Heart right ventricle (tissue), 16 donors: Measurements from ENCODE around the gene CD300LG. TPM values are rescaled to one million over a fixed set of nuclear protein-coding genes. Genes with fewer than 3 reads are reported as not detected.
A peak's percentile ranks its signal among the peaks of the same experiment; 100 is the strongest.

Source experiments
- ATAC-seq, 8 donors: fragments of 200-7000 bp; cut with Tn5 transposase; one replicate each; pipeline ENCODE4 v1.9.1; 2020; ENCODE audit warnings: mild to moderate bottlenecking in 8 of 8, moderate library complexity in 8 of 8, moderate number of reproducible peaks in 1 of 8
- DNase-seq, 2 donors: peaks; one replicate each; pipeline ENCODE4 v3.0.0-alpha.2; 2020
- H3K27ac ChIP-seq, 10 donors: fragments of 200-600 bp; sonication (generic) in 2 of 10; one replicate each; pipeline versions ENCODE4 v1.5.0 to v1.8.0; 2020 to 2022; ENCODE audit warnings: mild to moderate bottlenecking in 3 of 10
- H3K27me3 ChIP-seq, 7 donors: fragments of 200-600 bp; one replicate each; pipeline ENCODE4 v1.8.0; 2021 to 2022; ENCODE audit warnings: mild to moderate bottlenecking in 2 of 7
- H3K36me3 ChIP-seq, 9 donors: fragments of 200-600 bp; sonication (generic) in 1 of 9; one replicate each; pipeline versions ENCODE4 v1.5.0 to v1.8.0; 2020 to 2022; ENCODE audit warnings: mild to moderate bottlenecking in 2 of 9
- H3K4me1 ChIP-seq, 9 donors: fragments of 200-600 bp; sonication (generic) in 1 of 9; one replicate each; pipeline versions ENCODE4 v1.5.0 to v1.8.0; 2020 to 2022; ENCODE audit warnings: mild to moderate bottlenecking in 4 of 9
- H3K4me3 ChIP-seq, 10 donors: fragments of 200-600 bp; sonication (generic) in 2 of 10; one replicate each; pipeline versions ENCODE4 v1.5.0 to v1.8.0; 2020 to 2022; ENCODE audit warnings: mild to moderate bottlenecking in 7 of 10, moderate library complexity in 2 of 10
- H3K9me3 ChIP-seq, 11 donors: fragments of 200-600 bp in 10 of 11; sonication (generic) in 2 of 11; one replicate each; pipeline versions ENCODE4 v1.5.0 to v1.8.0; 2013 to 2022; ENCODE audit warnings: mild to moderate bottlenecking in 2 of 11, control low read depth in 1 of 11, moderate library complexity in 1 of 11
- CTCF ChIP-seq, 9 donors: fragments of 200-600 bp; sonication (generic) in 2 of 9; IDR thresholded peaks; one replicate each; pipeline versions ENCODE4 v1.5.0 to v1.8.0; 2021 to 2022; ENCODE audit warnings: antibody characterized with exemption in 9 of 9, mild to moderate bottlenecking in 5 of 9, moderate library complexity in 1 of 9
- WGBS, 2 donors: extraction: QIAGEN DNeasy Blood & Tissue Kit; methylation state at CpG; one replicate each; pipeline ENCODE4 v1.1.7; 2013; ENCODE audit warnings: inconsistent platforms in 1 of 2; 5-methylcytosine and 5-hydroxymethylcytosine counted together
- intact Hi-C, 10 donors: fragments of 100-400 bp; cut with DNase I; formaldehyde crosslinking; loops; one replicate each; pipeline versions ENCODE4 v1.11.1 to v1.14.2; 2022
- polyA plus RNA-seq, 2 donors: library from polyadenylated mRNA; stranded (reverse); fragments of 200-250 nt; gene quantifications; one replicate each; pipeline ENCODE4 v1.2.3, GENCODE V29; 2013
- total RNA-seq, 10 donors: library from RNA; stranded (reverse); fragmentation: NEBNext Ultra II Directional in 3 of 10; extraction: Animal tissue kit (Norgen Biotek cat#: 25700) in 3 of 10; gene quantifications; one replicate each; pipeline versions ENCODE4 v1.2.1 to v1.2.4, GENCODE V29; 2021 to 2023
- donor health status: Arrhythmogenic right ventricular cardiomyopathy.
- donor health status: ischemic (EF 13 %, LVEDD 7.1; RV severe dilation, severe dysfunction).
- donor health status: healthy with polysubstance abuse.
- donor health status: DM: no; HTN: yes; CAD: no.
- donor health status: DM: no; HTN: no; CAD: no.
- donor health status: ischemic (EF 25% LVEDD 6.9; RV normal size, moderate dysfunction).
- donor health status: ischemic (EF 25% LVEDD 5.7; RV mildly dilated, moderate dysfunction).
- donor health status: healthy.
- donor health status: DM: yes; HTN: yes; CAD: no.
- donor health status: Ischemic cardiomyopathy.
- donor health status: ischemic (EF 35%, LVEDD 5.7; RV mildly dilated, moderate dysfunction).
- donor health status: nonischemic (EF 11% LVEDD 7.7; RV severe dilation, severe dysfunction).
- donor health status: DM: yes; HTN: yes; CAD: no.
- donor health status: PGD.
- donor health status: ischemic (EF 29% LVEDD 5.4; RV normal size, mild dysfunction).
- donor health status: nonischemic (EF 23%, LVEDD 6.1; RV moderate dilation, normal function).

CD300LG gene
- total and polyA plus RNA-seq, 12 donors = 3.8 to 70.9 (median 14.5) TPM

GRCh38 chr17:43829738-43830137 is 17.2 kb upstream of the CD300LG start:
- H3K9me3 ChIP-seq = no peaks in the 10 kb centered on the region
- no peak for DNase-seq
- TF ChIP-seq CTCF (IDR thresholded peaks at IDR 0.05) = no peak
- WGBS, 2 donors = 93 to 96% methylated on average over 14 of the region's 14 CpGs
- peak overlapping the region in 6 of 10 donors; percentile 12 to 83 (median 36) for H3K27ac ChIP-seq
- H3K36me3 ChIP-seq = peaks cover 0 to 59% (median 23%) of the 10 kb centered on the region in 9 donors
- intact Hi-C loops = loop anchor here in 5 of 10 donors (5.0 kb wide), 2 partner anchors 47 to 52 kb away; partner anchors contain the start of genes DUSP3 (in 3 of the 5) and CFAP97D1 (in 2 of the 5)
- peak overlapping the region in 1 of 10 donors; percentile 8 for H3K4me3 ChIP-seq
- ATAC-seq = no peak
- H3K27me3 ChIP-seq = peaks cover 0 to 25% (median 0%) of the 10 kb centered on the region in 7 donors
- peaks cover 2 to 61% (median 31%) of the 10 kb centered on the region in 9 donors for H3K4me1 ChIP-seq

- peaks cover 2 to 52% (median 31%) of the 10 kb centered on the region in 9 donors for H3K4me1 ChIP-seq
- H3K9me3 ChIP-seq = no peaks in the 10 kb centered on the region
- H3K4me3 ChIP-seq = peak overlapping the region in 4 of 10 donors; percentile 7 to 72 (median 48)
- no peak for TF ChIP-seq CTCF (IDR thresholded peaks at IDR 0.05)
- no peak for DNase-seq
- WGBS, 2 donors = 86 to 88% methylated on average over 7 of the region's 7 CpGs
- H3K27ac ChIP-seq = peak overlapping the region; percentile 73 to 91 (median 84)
- H3K27me3 ChIP-seq = peaks cover 0 to 25% (median 0%) of the 10 kb centered on the region in 7 donors
- H3K36me3 ChIP-seq = peaks cover 0 to 50% (median 17%) of the 10 kb centered on the region in 9 donors
- intact Hi-C loops = loop anchor here in 5 of 10 donors (5.0 kb wide), 2 partner anchors 48 to 53 kb away; partner anchors contain the start of genes DUSP3 (in 3 of the 5) and CFAP97D1 (in 2 of the 5)
- peak in 1 of 8 donors; percentile 0 for ATAC-seq
Measured at GRCh38 chr17:43830510-43831140, 16.4 kb upstream of the CD300LG start.

GRCh38 chr17:43831633-43832032 is 15.3 kb upstream of the CD300LG start:
- Histone ChIP-seq H3K4me3 (peak overlapping the region; percentile 7 to 85 (median 72)), H3K36me3 (peaks cover 0 to 40% (median 8%) of the 10 kb centered on the region in 9 donors), H3K27me3 (peaks cover 0 to 25% (median 0%) of the 10 kb centered on the region in 7 donors), H3K27ac (peak overlapping the region; percentile 75 to 91 (median 85)), H3K4me1 (peaks cover 2 to 51% (median 31%) of the 10 kb centered on the region in 9 donors), H3K9me3 (no peaks in the 10 kb centered on the region)
- intact Hi-C loops = loop anchor here in 6 of 10 donors (2.0 to 5.0 kb wide), 3 partner anchors 49 to 54 kb away; partner anchors contain the start of genes DUSP3 (in 4 of the 6) and CFAP97D1 (in 2 of the 6)
- DNase-seq = peak; percentile 70 to 76
- no peak for TF ChIP-seq CTCF (IDR thresholded peaks at IDR 0.05)
- WGBS, 2 donors = 51 to 68% methylated on average over 8 of the region's 8 CpGs
- peak; percentile 18 to 86 (median 74) for ATAC-seq

DNA sequence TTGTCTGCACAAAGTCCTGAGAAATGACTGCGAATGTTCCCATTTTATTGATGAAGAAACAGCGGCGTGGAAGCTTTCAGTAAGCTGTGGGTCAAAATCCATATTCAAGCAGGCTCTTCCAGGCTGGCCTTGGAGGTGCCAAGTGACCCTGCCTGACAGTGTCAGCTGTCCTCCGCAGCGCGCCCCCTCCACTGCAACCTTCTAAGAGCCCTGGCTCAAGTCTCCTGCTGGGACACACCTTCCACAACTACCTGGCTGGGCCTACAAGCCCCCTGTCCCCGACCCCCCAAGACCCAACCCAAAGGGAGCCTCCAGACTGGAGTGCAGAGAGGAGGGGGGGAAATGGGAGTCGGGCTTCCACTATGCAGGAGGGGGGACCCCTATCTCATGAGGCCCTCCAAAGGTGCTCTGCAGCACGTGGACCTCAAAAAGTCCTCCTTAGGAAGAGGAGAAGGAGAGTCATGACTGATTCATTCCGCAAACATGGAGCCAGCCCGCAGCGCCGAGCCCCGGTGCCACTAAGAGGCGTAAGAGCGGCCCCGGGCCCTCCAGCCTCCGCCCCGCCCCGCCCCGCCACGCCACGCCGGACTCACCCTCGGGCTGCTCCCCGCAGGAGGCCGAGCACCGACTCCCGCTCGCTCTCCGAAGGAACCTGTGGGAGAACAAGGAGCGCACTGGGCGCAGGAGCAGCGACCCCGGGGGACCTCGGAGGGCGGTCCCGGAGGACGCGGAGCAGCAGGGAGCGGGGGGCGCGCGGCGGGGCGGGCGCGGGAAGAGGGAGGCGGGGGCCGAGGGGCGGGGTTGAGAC is 14.6 kb upstream of the CD300LG start:
- Histone ChIP-seq H3K36me3 (peaks cover 0 to 33% (median 7%) of the 10 kb centered on the region in 9 donors), H3K4me1 (peaks cover 2 to 51% (median 31%) of the 10 kb centered on the region in 9 donors), H3K4me3 (peak overlapping the region; percentile 56 to 85 (median 72)), H3K27ac (peak overlapping the region; percentile 68 to 91 (median 85)), H3K27me3 (peaks cover 0 to 25% (median 0%) of the 10 kb centered on the region in 7 donors), H3K9me3 (no peaks in the 10 kb centered on the region)
- ATAC-seq = peak; percentile 43 to 74 (median 58)
- DNase-seq = peak; percentile 40 to 71
- 8 to 10% methylated on average over 40 to 50 of the region's 51 CpGs for WGBS, 2 donors
- intact Hi-C loops = loop anchor here in 6 of 10 donors (2.0 to 5.0 kb wide), 3 partner anchors 50 to 55 kb away; partner anchors contain the start of genes DUSP3 (in 4 of the 6) and CFAP97D1 (in 2 of the 6)
- TF ChIP-seq CTCF (IDR thresholded peaks at IDR 0.05) = peak in 1 of 9 donors; percentile 16
